ENCODE measurements around the gene SHROOM4. TPM values are rescaled to one million over a fixed set of nuclear protein-coding genes. Genes with fewer than 3 reads are reported as not detected.

SHROOM4 gene
- total and polyA plus RNA-seq, 4 donors, result 0.62 to 2.3 (median 0.93) TPM

DNA sequence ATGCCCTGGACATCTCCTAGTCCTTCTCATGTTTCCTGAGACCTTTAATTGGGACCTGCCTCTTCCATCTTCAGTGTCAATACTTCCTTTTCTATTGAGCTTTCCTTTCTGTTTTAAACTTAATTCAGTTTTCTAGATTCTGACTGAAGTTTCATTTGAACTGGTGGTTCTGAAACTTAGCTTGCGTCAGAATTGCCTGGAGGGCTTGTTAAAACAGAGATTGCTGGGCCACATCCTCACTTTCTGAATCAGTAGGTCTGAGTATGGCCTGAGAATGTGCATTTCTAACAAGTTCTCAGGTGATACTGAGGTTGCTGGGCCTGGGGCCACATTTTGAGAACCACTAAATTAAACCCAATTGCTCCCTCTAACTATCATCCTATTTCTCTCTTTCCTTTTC lies 191.2 kb downstream of the SHROOM4 start:
- H3K4me1 ChIP-seq (ENCODE audit: control insufficient read depth in 4 of 4, insufficient read depth in 4 of 4, low read length in 3 of 4), result no peaks in the 10 kb centered on the region
- H3K9me3 ChIP-seq (ENCODE audit: control insufficient read depth in 4 of 4, low read length in 3 of 4), result no peaks in the 10 kb centered on the region
- H3K27me3 ChIP-seq (ENCODE audit: control insufficient read depth in 4 of 4, insufficient read depth in 4 of 4, low read length in 3 of 4), result no peaks in the 10 kb centered on the region
- 76% methylated on average over 1 of the region's 1 CpG for WGBS
- H3K4me3 ChIP-seq (ENCODE audit: low read depth in 1 of 3, low read length in 3 of 3), result no peak overlapping the region
- H3K36me3 ChIP-seq (ENCODE audit: control insufficient read depth in 4 of 4, insufficient read depth in 3 of 4, low read depth in 1 of 4, low read length in 3 of 4), result no peaks in the 10 kb centered on the region
- no peak overlapping the region for H3K27ac ChIP-seq (ENCODE audit: low read depth in 1 of 2, low read length in 2 of 2)
- no peak overlapping the region for H3K9ac ChIP-seq (ENCODE audit: low read depth in 1 of 2, low read length in 2 of 2)
- DNase-seq (ENCODE audit: low spot score), result no peak
- TF ChIP-seq, protein P1, sequence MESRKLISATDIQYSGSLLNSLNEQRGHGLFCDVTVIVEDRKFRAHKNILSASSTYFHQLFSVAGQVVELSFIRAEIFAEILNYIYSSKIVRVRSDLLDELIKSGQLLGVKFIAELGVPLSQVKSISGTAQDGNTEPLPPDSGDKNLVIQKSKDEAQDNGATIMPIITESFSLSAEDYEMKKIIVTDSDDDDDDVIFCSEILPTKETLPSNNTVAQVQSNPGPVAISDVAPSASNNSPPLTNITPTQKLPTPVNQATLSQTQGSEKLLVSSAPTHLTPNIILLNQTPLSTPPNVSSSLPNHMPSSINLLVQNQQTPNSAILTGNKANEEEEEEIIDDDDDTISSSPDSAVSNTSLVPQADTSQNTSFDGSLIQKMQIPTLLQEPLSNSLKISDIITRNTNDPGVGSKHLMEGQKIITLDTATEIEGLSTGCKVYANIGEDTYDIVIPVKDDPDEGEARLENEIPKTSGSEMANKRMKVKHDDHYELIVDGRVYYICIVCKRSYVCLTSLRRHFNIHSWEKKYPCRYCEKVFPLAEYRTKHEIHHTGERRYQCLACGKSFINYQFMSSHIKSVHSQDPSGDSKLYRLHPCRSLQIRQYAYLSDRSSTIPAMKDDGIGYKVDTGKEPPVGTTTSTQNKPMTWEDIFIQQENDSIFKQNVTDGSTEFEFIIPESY (IDR thresholded peaks at IDR 0.05), result no peak
- no peak for TF ChIP-seq YY1 (IDR thresholded peaks at IDR 0.05)
- no peak for TF ChIP-seq FOXA1 (IDR thresholded peaks at IDR 0.05)
- TF ChIP-seq TAF1 (conservative IDR thresholded peaks at IDR 0.05), result no peak
- no peak for TF ChIP-seq GABPA (IDR thresholded peaks at IDR 0.05 in 1 of 2, conservative IDR thresholded peaks at IDR 0.05 in 1 of 2)
- TF ChIP-seq FOXA2 (IDR thresholded peaks at IDR 0.05), result no peak
- TF ChIP-seq, protein P2, sequence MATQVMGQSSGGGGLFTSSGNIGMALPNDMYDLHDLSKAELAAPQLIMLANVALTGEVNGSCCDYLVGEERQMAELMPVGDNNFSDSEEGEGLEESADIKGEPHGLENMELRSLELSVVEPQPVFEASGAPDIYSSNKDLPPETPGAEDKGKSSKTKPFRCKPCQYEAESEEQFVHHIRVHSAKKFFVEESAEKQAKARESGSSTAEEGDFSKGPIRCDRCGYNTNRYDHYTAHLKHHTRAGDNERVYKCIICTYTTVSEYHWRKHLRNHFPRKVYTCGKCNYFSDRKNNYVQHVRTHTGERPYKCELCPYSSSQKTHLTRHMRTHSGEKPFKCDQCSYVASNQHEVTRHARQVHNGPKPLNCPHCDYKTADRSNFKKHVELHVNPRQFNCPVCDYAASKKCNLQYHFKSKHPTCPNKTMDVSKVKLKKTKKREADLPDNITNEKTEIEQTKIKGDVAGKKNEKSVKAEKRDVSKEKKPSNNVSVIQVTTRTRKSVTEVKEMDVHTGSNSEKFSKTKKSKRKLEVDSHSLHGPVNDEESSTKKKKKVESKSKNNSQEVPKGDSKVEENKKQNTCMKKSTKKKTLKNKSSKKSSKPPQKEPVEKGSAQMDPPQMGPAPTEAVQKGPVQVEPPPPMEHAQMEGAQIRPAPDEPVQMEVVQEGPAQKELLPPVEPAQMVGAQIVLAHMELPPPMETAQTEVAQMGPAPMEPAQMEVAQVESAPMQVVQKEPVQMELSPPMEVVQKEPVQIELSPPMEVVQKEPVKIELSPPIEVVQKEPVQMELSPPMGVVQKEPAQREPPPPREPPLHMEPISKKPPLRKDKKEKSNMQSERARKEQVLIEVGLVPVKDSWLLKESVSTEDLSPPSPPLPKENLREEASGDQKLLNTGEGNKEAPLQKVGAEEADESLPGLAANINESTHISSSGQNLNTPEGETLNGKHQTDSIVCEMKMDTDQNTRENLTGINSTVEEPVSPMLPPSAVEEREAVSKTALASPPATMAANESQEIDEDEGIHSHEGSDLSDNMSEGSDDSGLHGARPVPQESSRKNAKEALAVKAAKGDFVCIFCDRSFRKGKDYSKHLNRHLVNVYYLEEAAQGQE (IDR thresholded peaks at IDR 0.05), result no peak
- no peak for TF ChIP-seq CTCF (IDR thresholded peaks at IDR 0.05; ENCODE audit: low read depth, low read length, missing input control)
- TF ChIP-seq NR2F2 (IDR thresholded peaks at IDR 0.05), result no peak
- no peak for TF ChIP-seq RXRA (IDR thresholded peaks at IDR 0.05)
- TF ChIP-seq, protein P3, sequence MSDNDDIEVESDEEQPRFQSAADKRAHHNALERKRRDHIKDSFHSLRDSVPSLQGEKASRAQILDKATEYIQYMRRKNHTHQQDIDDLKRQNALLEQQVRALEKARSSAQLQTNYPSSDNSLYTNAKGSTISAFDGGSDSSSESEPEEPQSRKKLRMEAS (IDR thresholded peaks at IDR 0.05), result no peak
- no peak for TF ChIP-seq JUND (IDR thresholded peaks at IDR 0.05)
- no peak for TF ChIP-seq EGR1 (IDR thresholded peaks at IDR 0.05; ENCODE audit: low read depth in 2 of 2)
- no peak for TF ChIP-seq RAD21 (IDR thresholded peaks at IDR 0.05)
- no peak for TF ChIP-seq HNF4A (conservative IDR thresholded peaks at IDR 0.05)
- TF ChIP-seq HNF4G (IDR thresholded peaks at IDR 0.05), result no peak
- no peak for TF ChIP-seq ATF3 (IDR thresholded peaks at IDR 0.05)
- no peak for TF ChIP-seq SP1 (IDR thresholded peaks at IDR 0.05)

Data from liver (tissue), 9 donors.